Omental fat pad (tissue), 4 donors: ENCODE data around the gene AUTS2. TPM values are rescaled to one million over a fixed set of nuclear protein-coding genes. Genes with fewer than 3 reads are reported as not detected.

Experiments
- ATAC-seq: fragments of 150-250 bp; one replicate; pipeline ENCODE4 v1.9.1; 2016; ENCODE audit warnings: mild to moderate bottlenecking, moderate library complexity; ENCODE audit not compliant: low FRiP score
- DNase-seq: peaks from one replicate; pipeline ENCODE4 v3.0.0-alpha.2; 2019; ENCODE audit warnings: low spot score
- total RNA-seq, 4 donors: library from RNA; depleted of rRNA; stranded (reverse); fragments of >200 nt; gene quantifications; one replicate each; pipeline ENCODE4 v1.1.0, GENCODE V29; 2016
- TF ChIP-seq, protein P1 (sequence below), 3 donors: fragments of 450-650 bp; IDR thresholded peaks; one replicate each; pipeline ENCODE4 v1.5.1; 2016 to 2017; ENCODE audit warnings: antibody characterized with exemption in 3 of 3, mild to moderate bottlenecking in 3 of 3, moderate library complexity in 2 of 3

AUTS2 gene
- total RNA-seq, 4 donors from 2014 or later, result 13.2 to 27.0 (median 21.2) TPM

- ATAC-seq (no peak), DNase-seq (no peak)
- TF ChIP-seq, protein P1, sequence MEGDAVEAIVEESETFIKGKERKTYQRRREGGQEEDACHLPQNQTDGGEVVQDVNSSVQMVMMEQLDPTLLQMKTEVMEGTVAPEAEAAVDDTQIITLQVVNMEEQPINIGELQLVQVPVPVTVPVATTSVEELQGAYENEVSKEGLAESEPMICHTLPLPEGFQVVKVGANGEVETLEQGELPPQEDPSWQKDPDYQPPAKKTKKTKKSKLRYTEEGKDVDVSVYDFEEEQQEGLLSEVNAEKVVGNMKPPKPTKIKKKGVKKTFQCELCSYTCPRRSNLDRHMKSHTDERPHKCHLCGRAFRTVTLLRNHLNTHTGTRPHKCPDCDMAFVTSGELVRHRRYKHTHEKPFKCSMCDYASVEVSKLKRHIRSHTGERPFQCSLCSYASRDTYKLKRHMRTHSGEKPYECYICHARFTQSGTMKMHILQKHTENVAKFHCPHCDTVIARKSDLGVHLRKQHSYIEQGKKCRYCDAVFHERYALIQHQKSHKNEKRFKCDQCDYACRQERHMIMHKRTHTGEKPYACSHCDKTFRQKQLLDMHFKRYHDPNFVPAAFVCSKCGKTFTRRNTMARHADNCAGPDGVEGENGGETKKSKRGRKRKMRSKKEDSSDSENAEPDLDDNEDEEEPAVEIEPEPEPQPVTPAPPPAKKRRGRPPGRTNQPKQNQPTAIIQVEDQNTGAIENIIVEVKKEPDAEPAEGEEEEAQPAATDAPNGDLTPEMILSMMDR (IDR thresholded peaks at IDR 0.05), result no peak
These were observed 1095.0 kb downstream of the AUTS2 start for GRCh38 chr7:70693321-70693685.

DNA sequence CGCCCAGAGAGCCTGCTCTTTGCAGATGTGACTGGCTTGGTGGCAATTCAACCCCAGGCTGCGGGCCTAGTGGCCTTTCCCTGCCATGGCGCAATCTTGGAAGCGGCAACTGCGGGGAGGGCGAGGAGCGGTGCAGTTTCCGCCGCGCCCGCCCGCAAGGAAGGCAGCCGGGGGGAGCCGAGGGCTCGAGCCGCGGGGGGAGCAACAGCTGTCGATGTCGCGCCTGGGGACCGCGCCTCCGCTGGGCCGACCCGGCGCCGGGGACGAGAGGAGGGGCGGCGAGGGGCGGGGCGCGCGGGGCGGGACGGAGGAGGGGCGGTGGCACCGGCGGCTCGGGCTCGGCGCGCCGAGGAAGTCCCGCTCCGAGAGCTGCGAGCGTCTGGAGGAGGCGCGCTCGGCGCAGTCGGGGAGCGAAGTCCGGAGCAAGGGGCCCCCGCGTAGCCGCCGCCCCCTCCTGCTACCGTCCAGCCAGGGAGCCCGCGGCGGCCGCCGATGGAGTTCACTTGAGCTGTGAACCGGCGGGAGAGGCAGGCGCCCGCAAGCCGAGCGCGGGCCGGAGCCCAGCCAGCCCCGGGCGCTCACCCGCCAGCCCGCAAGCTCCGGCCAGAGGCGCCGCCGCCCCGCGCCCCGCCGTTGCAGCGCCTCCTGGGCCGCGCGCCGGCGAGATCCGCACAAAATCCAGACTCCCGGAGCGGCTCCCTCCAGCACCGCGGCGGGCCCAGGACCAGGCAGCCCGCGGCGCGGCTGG is 1095.6 kb downstream of the AUTS2 start:
- TF ChIP-seq, protein P1 (IDR thresholded peaks at IDR 0.05), result no peak
- peak; percentile 75 for ATAC-seq

DNA sequence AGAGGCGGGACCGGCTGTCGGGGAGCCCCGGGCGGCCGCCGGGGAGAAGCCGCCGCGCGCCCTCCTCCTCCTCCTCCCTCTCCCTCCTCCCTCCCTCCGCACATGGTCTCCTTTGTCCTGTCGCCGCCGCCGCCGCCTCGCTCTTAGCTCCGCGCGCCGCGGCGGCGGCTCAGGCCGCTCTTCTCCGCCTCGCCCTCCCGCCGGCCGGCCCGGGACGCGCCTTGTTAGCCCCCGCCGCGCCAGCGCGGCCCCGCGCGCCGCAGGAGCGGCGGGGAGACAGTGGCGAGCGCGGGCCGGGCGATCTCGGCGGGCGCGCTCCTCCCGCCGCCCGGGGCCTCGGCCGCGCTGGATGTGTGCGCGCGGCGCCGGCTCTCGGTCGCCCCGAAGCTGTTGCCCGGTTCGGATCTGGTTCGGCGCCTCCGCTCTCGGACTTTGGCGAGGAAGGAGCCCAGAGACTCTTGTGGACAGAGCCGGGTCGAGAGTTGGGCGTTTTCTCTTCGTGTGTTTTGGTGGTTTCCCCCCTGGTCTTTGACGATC is 1096.2 kb downstream of the AUTS2 start:
- TF ChIP-seq, protein P1 (IDR thresholded peaks at IDR 0.05), result no peak
- ATAC-seq (peak; percentile 55), DNase-seq (no peak)

More for the DNA sequence above, 1095.6 kb downstream of the AUTS2 start:
- no peak for DNase-seq

- TF ChIP-seq, protein P1 (IDR thresholded peaks at IDR 0.05), result no peak
- no peak for ATAC-seq
- no peak for DNase-seq
These were observed 1096.9 kb downstream of the AUTS2 start for GRCh38 chr7:70694971-70695794.

- TF ChIP-seq, protein P1 (IDR thresholded peaks at IDR 0.05), result no peak
- ATAC-seq, result no peak
- DNase-seq, result no peak
These were observed 1097.5 kb downstream of the AUTS2 start for GRCh38 chr7:70695795-70696083.

DNA sequence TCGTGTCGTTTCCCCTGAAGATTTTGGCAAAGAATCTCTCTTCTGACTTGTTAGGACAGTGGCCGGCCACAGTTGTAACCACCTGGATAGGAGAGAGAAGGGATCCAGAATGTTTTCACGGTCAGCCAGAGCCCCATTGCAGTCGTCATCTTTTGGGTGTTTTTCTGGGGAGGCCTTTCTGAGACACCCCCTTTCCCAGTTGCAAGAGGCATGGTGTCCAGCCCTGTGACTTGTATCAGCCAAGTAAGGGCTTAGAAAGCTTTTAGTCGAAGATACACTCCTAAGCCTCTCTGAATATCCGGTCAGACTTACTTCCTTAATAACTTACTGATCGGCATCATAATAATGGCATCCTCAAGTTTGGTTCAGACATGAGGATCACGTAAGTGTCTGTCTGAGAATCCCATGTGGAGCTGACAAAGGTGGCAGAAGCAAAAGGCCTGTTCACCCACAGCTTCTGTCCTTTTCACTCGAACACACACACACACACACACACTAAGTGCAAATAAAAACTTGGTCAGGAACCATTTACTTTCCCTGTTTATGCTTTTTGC is 1098.0 kb downstream of the AUTS2 start:
- TF ChIP-seq, protein P1 (IDR thresholded peaks at IDR 0.05), result no peak
- DNase-seq (no peak), ATAC-seq (no peak)
